ENCODE measurements around the gene STOX1.

DNA sequence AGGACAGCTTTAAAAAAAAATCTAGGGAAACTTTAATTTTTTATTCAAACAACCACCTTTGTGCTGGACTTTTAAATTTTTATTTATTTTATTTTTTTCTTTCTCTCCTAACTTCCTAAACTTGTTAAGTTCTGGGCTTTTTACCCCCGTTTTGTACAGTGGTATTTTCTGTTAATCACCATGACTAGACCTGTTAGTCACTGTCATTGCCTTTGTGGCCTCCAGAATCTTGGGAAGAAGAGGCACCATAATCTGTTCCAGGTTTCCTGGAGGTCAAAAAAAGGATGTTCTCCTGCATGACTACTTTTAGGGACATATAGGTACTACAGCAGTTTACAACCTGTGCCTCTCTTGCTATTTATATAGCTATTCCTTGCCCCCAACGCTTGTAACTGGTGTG is 42.7 kb downstream of the STOX1 start:
- TF ChIP-seq CTCF (IDR thresholded peaks at IDR 0.05; ENCODE audit: insufficient read depth, low read length) (no peak), POLR2AphosphoS5 (IDR thresholded peaks at IDR 0.05; ENCODE audit: low read depth) (no peak), REST (IDR thresholded peaks at IDR 0.05; ENCODE audit: insufficient replicate concordance, low read depth) (no peak)

All from HL-60 (cell line).